Aorta (tissue), 5 donors: ENCODE results near the gene ASIC4. TPM values are rescaled to one million over a fixed set of nuclear protein-coding genes. Genes with fewer than 3 reads are reported as not detected.

Source experiments
- ATAC-seq: fragments of 200-7000 bp; cut with Tn5 transposase; one replicate; pipeline ENCODE4 v1.9.1; 2022; ENCODE audit warnings: moderate library complexity; ENCODE audit not compliant: low FRiP score
- DNase-seq, 2 donors: peaks; one replicate each; pipeline ENCODE4 v3.0.0-alpha.2; 2020
- H3K27ac ChIP-seq, 2 donors: one replicate each; pipeline ENCODE4 v1.5.1; 2013; ENCODE audit warnings: low read length in 2 of 2, mild to moderate bottlenecking in 2 of 2, moderate library complexity in 2 of 2, control low read depth in 1 of 2, inconsistent platforms in 1 of 2, low read depth in 1 of 2
- H3K27me3 ChIP-seq, 2 donors: one replicate each; pipeline ENCODE4 v1.6.1; 2013; ENCODE audit warnings: control low read depth in 1 of 2, low read length in 1 of 2, mild to moderate bottlenecking in 1 of 2, moderate library complexity in 1 of 2; ENCODE audit not compliant: insufficient read depth in 2 of 2, control insufficient read depth in 1 of 2
- H3K36me3 ChIP-seq, 2 donors: one replicate each; pipeline ENCODE4 v1.6.1; 2013; ENCODE audit warnings: control low read depth in 1 of 2, low read length in 1 of 2, mild to moderate bottlenecking in 1 of 2; ENCODE audit not compliant: insufficient read depth in 2 of 2, control insufficient read depth in 1 of 2
- H3K4me1 ChIP-seq, 2 donors: one replicate each; pipeline ENCODE4 v1.6.1; 2013; ENCODE audit warnings: low read length in 2 of 2, control low read depth in 1 of 2, mild to moderate bottlenecking in 1 of 2, moderate library complexity in 1 of 2; ENCODE audit not compliant: insufficient read depth in 2 of 2, control insufficient read depth in 1 of 2
- H3K4me3 ChIP-seq, 2 donors: one replicate each; pipeline ENCODE4 v1.5.1; 2013; ENCODE audit warnings: low read length in 2 of 2, control low read depth in 1 of 2, mild to moderate bottlenecking in 1 of 2
- H3K9me3 ChIP-seq: one replicate; pipeline ENCODE4 v1.6.1; 2013; ENCODE audit warnings: mild to moderate bottlenecking, low read length; ENCODE audit not compliant: control insufficient read depth
- WGBS, 2 donors: extraction: QIAGEN DNeasy Blood & Tissue Kit; methylation state at CpG; one replicate each; pipeline ENCODE4 v1.1.7; 2013; 5-methylcytosine and 5-hydroxymethylcytosine counted together
- intact Hi-C, 2 donors: fragments of 100-400 bp; cut with DNase I; formaldehyde crosslinking; loops; one replicate each; pipeline versions ENCODE4 v1.14.2 to v1.15.0; 2022
- polyA plus RNA-seq, 2 donors: library from polyadenylated mRNA; stranded (reverse); fragments of 200-250 nt; gene quantifications; one replicate each; pipeline ENCODE4 v1.2.3, GENCODE V29; 2013
- total RNA-seq, 2 donors: library from RNA; stranded (reverse); fragmentation: NEBNext Ultra II Directional; extraction: Animal tissue kit (Norgen Biotek cat#: 25700); gene quantifications; one replicate each; pipeline ENCODE4 v1.2.1, GENCODE V29; 2021
- donor health status: healthy with polysubstance abuse.
- donor health status: Bipolar disorder and iron deficiency.
- donor health status: DM: no; HTN: no; CAD: no.
- donor health status: DM: no; HTN: no; CAD: no.
- donor health status: DM: yes; HTN: yes; CAD: no.

ASIC4 gene
- total and polyA plus RNA-seq, 4 donors: 0.26 to 0.42 (median 0.29) TPM; not detected in 1

DNA sequence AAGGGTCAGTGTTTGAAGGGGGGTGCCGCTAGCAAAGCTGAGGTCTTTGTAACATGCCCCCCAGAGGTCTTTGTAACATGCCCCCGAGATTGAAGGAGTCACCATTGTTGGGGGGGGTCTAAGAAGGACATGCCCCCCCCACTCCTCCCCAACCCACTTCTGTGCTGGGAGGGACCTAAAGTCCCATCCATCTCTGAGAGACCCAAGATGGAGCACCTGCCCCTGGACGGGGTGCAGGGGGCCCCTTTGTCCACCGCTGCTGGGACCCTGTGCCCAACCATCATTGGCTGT lies 5.9 kb upstream of the ASIC4 start:
- no peaks in the 10 kb centered on the region for H3K9me3 ChIP-seq
- H3K27me3 ChIP-seq: no peaks in the 10 kb centered on the region
- no peaks in the 10 kb centered on the region for H3K4me1 ChIP-seq
- intact Hi-C loops: no loop called here
- WGBS, 2 donors: 55 to 60% methylated on average over 4 of the region's 4 CpGs
- no peak overlapping the region for H3K4me3 ChIP-seq
- ATAC-seq (no peak), DNase-seq (no peak)
- H3K27ac ChIP-seq: no peak overlapping the region
- H3K36me3 ChIP-seq: peaks cover 0 to 4% of the 10 kb centered on the region in 2 donors

- 3 to 4% methylated on average over 12 to 14 of the region's 14 CpGs for WGBS, 2 donors
- intact Hi-C loops: no loop called here
- Histone ChIP-seq H3K27me3 (no peaks in the 10 kb centered on the region), H3K4me1 (no peaks in the 10 kb centered on the region), H3K9me3 (no peaks in the 10 kb centered on the region), H3K36me3 (peaks cover 0 to 4% of the 10 kb centered on the region in 2 donors), H3K4me3 (no peak overlapping the region), H3K27ac (no peak overlapping the region)
- no peak for DNase-seq
- ATAC-seq: peak; percentile 24
Measured at GRCh38 chr2:219508971-219509779, 5.1 kb upstream of the ASIC4 start.

- H3K4me3 ChIP-seq: no peak overlapping the region
- ATAC-seq (peak; percentile 83), DNase-seq (peak; percentile 73 to 87)
- H3K9me3 ChIP-seq: no peaks in the 10 kb centered on the region
- WGBS, 2 donors: 1% methylated on average over 26 of the region's 26 CpGs
- no peak overlapping the region for H3K27ac ChIP-seq
- peaks cover 0 to 4% of the 10 kb centered on the region in 2 donors for H3K36me3 ChIP-seq
- H3K27me3 ChIP-seq: no peaks in the 10 kb centered on the region
- H3K4me1 ChIP-seq: no peaks in the 10 kb centered on the region
- intact Hi-C loops: no loop called here
Measured at GRCh38 chr2:219509780-219510511, 4.3 kb upstream of the ASIC4 start.

- whole genome bisulfite sequencing, 2 donors: 22 to 30% methylated on average over 19 to 22 of the region's 22 CpGs
- Histone ChIP-seq H3K4me1 (no peaks in the 10 kb centered on the region), H3K27me3 (no peaks in the 10 kb centered on the region), H3K27ac (no peak overlapping the region), H3K9me3 (no peaks in the 10 kb centered on the region), H3K4me3 (no peak overlapping the region), H3K36me3 (peaks cover 0 to 4% of the 10 kb centered on the region in 2 donors)
- DNase-seq (no peak), ATAC-seq (no peak)
- intact Hi-C loops: no loop called here
Measured at GRCh38 chr2:219510512-219511135, 3.7 kb upstream of the ASIC4 start.

DNA sequence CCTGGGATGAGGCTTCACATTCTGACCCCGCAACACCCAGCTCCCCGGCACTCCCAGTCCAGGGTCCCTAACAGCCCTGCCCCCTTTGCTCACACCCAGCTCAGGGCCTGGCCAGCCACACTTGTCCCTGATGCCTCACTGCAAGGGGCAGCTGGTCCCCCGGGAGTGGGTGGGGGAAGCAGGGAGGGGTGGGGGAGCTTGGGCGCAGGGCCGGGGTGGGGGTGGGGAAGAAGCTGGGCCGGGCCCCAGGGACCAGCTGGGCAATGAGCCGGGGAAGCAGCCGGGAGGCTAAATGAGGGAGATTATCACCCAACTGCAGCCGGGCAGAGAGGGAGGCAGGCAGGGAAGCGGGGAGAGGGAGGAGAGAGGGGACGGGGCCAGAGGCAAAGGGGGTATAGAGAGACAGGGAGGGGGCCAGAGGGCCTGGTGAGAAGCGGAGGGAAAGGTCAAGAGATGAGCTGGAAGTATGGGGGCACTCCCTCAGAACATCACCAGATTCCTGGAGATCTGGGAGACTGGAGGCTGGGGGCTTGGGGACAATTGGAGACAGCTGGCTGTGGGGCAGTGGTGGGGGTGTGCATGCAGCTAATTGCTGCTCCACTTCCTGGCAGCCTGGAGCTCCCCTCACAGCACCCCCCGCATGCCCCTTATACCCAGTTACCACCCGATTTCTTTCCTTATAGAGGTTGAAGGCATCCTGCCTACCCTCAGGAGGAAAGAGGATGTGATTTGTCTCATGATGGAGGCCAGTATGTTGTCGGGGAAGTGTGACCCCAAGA lies 2.5 kb upstream of the ASIC4 start:
- ATAC-seq (no peak), DNase-seq (no peak)
- WGBS, 2 donors: 29 to 30% methylated on average over 15 of the region's 15 CpGs
- intact Hi-C loops: no loop called here
- no peaks in the 10 kb centered on the region for H3K9me3 ChIP-seq
- no peak overlapping the region for H3K27ac ChIP-seq
- H3K27me3 ChIP-seq: no peaks in the 10 kb centered on the region
- H3K36me3 ChIP-seq: no peaks in the 10 kb centered on the region
- no peaks in the 10 kb centered on the region for H3K4me1 ChIP-seq
- no peak overlapping the region for H3K4me3 ChIP-seq

DNA sequence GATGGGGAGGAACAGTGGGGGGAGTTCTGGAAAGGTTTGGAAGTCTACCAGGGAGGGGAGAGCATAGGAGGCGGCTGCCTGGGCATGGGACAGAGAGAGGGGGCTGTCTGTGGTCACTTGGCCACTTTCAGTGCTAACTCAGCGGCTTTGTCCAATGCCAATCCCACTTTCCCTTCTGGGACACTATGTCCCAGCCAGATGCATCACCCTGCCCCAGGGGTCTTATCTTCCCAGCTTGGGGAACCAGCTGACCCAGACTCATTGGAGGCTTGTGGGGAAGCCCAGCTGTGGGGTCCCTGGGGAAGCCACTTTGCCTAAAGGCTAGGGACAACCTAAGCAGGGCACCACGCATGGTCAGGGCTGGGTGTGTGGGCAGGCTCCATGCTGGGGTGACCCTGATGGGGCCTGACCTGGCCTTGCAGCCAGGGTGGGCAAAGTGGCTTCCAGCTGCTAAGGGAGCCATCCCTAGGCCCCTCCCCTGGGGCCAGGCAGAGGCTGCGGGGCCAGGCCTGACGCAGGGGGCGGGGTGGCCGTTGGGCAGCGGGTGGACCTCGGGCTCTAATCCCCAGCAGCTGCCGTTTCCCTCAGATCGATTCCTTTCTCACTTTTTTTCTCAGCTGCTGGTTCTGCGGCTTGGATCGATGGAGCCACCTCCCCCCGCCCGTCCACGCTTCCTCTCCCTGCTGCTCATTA lies 1.6 kb upstream of the ASIC4 start:
- no peak overlapping the region for H3K27ac ChIP-seq
- no peaks in the 10 kb centered on the region for H3K4me1 ChIP-seq

GRCh38 chr2:219513787-219514186 lies 495 bp upstream of the ASIC4 start:
- DNase-seq (no peak), ATAC-seq (no peak)
- intact Hi-C loops: no loop called here
- Histone ChIP-seq H3K36me3 (no peaks in the 10 kb centered on the region), H3K27me3 (no peaks in the 10 kb centered on the region), H3K4me3 (no peak overlapping the region), H3K9me3 (no peaks in the 10 kb centered on the region), H3K4me1 (no peaks in the 10 kb centered on the region), H3K27ac (no peak overlapping the region)
- WGBS, 2 donors: 15% methylated on average over 4 of the region's 4 CpGs

More for the DNA sequence above, 1.6 kb upstream of the ASIC4 start:
- Histone ChIP-seq H3K9me3 (no peaks in the 10 kb centered on the region), H3K36me3 (no peaks in the 10 kb centered on the region), H3K4me3 (no peak overlapping the region), H3K27me3 (no peaks in the 10 kb centered on the region)
- intact Hi-C loops: no loop called here
- ATAC-seq: no peak
- 49 to 53% methylated on average over 14 to 16 of the region's 16 CpGs for WGBS, 2 donors
- no peak for DNase-seq

DNA sequence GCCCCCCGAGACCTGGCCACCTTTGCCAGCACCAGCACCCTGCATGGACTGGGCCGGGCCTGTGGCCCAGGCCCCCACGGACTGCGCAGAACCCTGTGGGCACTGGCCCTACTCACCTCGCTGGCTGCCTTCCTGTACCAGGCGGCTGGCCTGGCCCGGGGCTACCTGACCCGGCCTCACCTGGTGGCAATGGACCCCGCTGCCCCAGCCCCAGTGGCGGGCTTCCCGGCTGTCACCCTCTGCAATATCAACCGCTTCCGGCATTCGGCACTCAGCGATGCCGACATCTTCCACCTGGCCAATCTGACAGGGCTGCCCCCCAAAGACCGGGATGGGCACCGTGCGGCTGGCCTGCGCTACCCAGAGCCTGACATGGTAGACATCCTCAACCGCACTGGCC lies 554 bp downstream of the ASIC4 start:
- H3K4me3 ChIP-seq: no peak overlapping the region
- DNase-seq (no peak), ATAC-seq (no peak)
- H3K9me3 ChIP-seq: no peaks in the 10 kb centered on the region
- H3K27ac ChIP-seq: no peak overlapping the region
- H3K27me3 ChIP-seq: no peaks in the 10 kb centered on the region
- intact Hi-C loops: no loop called here
- no peaks in the 10 kb centered on the region for H3K36me3 ChIP-seq
- WGBS, 2 donors: 95 to 96% methylated on average over 20 to 21 of the region's 21 CpGs
- no peaks in the 10 kb centered on the region for H3K4me1 ChIP-seq
